RWPE2 (cell line): ENCODE results near the gene AOAH.

ENCODE experiments used
- ATAC-seq: fragments of 200-7000 bp; cut with Tn5 transposase; 3 replicates; pipeline ENCODE4 v1.9.1; 2021; ENCODE audit warnings: low read depth
- DNase-seq: peaks from one replicate; pipeline ENCODE4 v3.0.0-alpha.2; 2020; ENCODE audit warnings: low spot score
- H3K27ac ChIP-seq: fragments of 450-650 bp; 2 replicates; pipeline ENCODE4 v1.5.1; 2017; ENCODE audit warnings: mild to moderate bottlenecking; ENCODE audit not compliant: poor library complexity, severe bottlenecking
- H3K27me3 ChIP-seq: fragments of 250-450 bp; sonication (Bioruptor Pico); 2 replicates; pipeline ENCODE4 v1.5.1; 2021; ENCODE audit warnings: mild to moderate bottlenecking, moderate library complexity; ENCODE audit not compliant: insufficient read depth, poor library complexity, severe bottlenecking
- H3K36me3 ChIP-seq: fragments of 250-450 bp; sonication (Bioruptor Pico); 2 replicates; pipeline ENCODE4 v1.5.1; 2020; ENCODE audit warnings: low read depth, mild to moderate bottlenecking, moderate library complexity
- H3K4me1 ChIP-seq: fragments of 250-450 bp; sonication (Bioruptor Pico); 2 replicates; pipeline ENCODE4 v1.5.1; 2021; ENCODE audit warnings: mild to moderate bottlenecking, moderate library complexity; ENCODE audit not compliant: insufficient read depth, poor library complexity, severe bottlenecking
- H3K4me3 ChIP-seq: fragments of 250-450 bp; sonication (Bioruptor Pico); 2 replicates; pipeline ENCODE4 v1.5.1; 2021; ENCODE audit warnings: mild to moderate bottlenecking, moderate library complexity; ENCODE audit not compliant: severe bottlenecking
- H3K9me3 ChIP-seq: fragments of 250-450 bp; sonication (Bioruptor Pico); 2 replicates; pipeline ENCODE4 v1.5.1; 2021; ENCODE audit warnings: mild to moderate bottlenecking, moderate library complexity; ENCODE audit not compliant: severe bottlenecking
- CTCF ChIP-seq: fragments of 450-650 bp; IDR thresholded peaks from one replicate; pipeline ENCODE4 v1.5.1; 2017; ENCODE audit warnings: mild to moderate bottlenecking, moderate library complexity; ENCODE audit not compliant: poor library complexity, severe bottlenecking

AOAH gene

GRCh38 chr7:36613031-36613614 is 111.2 kb downstream of the AOAH start:
- Histone ChIP-seq H3K4me3 (no peak overlapping the region), H3K36me3 (no peaks in the 10 kb centered on the region), H3K9me3 (no peaks in the 10 kb centered on the region), H3K27me3 (no peaks in the 10 kb centered on the region), H3K27ac (no peak overlapping the region), H3K4me1 (no peaks in the 10 kb centered on the region)
- ATAC-seq (no peak), DNase-seq (no peak)
- no peak for TF ChIP-seq CTCF

DNA sequence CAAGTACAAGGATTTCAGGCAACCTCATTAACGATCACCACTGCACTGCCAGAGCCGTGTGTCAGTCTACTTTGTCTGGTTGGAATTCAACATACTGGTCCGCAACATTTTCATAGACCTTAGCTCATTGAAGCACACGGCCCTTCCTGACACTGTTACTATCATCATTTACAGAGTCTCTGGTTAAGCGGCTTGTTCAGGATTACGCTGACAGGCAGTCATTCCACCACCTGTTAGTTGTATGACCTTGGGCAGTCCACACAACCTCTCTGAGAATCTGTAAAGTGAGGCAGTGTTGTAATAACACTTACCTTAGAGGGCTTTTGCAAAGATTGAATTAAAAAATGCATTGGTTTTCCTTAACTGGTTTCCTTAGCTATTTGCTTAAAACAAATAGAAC is 112.6 kb downstream of the AOAH start:
- no peak overlapping the region for H3K27ac ChIP-seq

GRCh38 chr7:36607721-36608095 is 116.6 kb downstream of the AOAH start:
- Histone ChIP-seq H3K4me1 (peaks cover 17% of the 10 kb centered on the region), H3K4me3 (no peak overlapping the region), H3K27me3 (no peaks in the 10 kb centered on the region), H3K27ac (no peak overlapping the region), H3K36me3 (no peaks in the 10 kb centered on the region), H3K9me3 (no peaks in the 10 kb centered on the region)
- no peak for TF ChIP-seq CTCF
- ATAC-seq, result no peak
- DNase-seq, result no peak

More for the DNA sequence above, 112.6 kb downstream of the AOAH start:
- H3K4me1 ChIP-seq, result no peaks in the 10 kb centered on the region
- DNase-seq (no peak), ATAC-seq (no peak)
- no peak overlapping the region for H3K4me3 ChIP-seq
- H3K36me3 ChIP-seq, result no peaks in the 10 kb centered on the region
- H3K9me3 ChIP-seq, result no peaks in the 10 kb centered on the region
- H3K27me3 ChIP-seq, result no peaks in the 10 kb centered on the region
- TF ChIP-seq CTCF, result no peak

GRCh38 chr7:36606976-36607720 is 117.1 kb downstream of the AOAH start:
- DNase-seq, result no peak

More at GRCh38 chr7:36606976-36607720, 117.1 kb downstream of the AOAH start:
- no peak for ATAC-seq
- no peak overlapping the region for H3K4me3 ChIP-seq
- H3K4me1 ChIP-seq, result peaks cover 17% of the 10 kb centered on the region
- H3K27ac ChIP-seq, result no peak overlapping the region
- TF ChIP-seq CTCF, result no peak
- H3K36me3 ChIP-seq, result no peaks in the 10 kb centered on the region
- no peaks in the 10 kb centered on the region for H3K9me3 ChIP-seq
- H3K27me3 ChIP-seq, result no peaks in the 10 kb centered on the region
